Inflammatory macrophage treated with lipopolysaccharide for 4 hours (primary cell): ENCODE data around the gene IGFBP2.

ENCODE experiments used
- DNase-seq: peaks from one replicate; pipeline ENCODE4 v3.0.0-alpha.2; 2020

The IGFBP2 gene

DNA sequence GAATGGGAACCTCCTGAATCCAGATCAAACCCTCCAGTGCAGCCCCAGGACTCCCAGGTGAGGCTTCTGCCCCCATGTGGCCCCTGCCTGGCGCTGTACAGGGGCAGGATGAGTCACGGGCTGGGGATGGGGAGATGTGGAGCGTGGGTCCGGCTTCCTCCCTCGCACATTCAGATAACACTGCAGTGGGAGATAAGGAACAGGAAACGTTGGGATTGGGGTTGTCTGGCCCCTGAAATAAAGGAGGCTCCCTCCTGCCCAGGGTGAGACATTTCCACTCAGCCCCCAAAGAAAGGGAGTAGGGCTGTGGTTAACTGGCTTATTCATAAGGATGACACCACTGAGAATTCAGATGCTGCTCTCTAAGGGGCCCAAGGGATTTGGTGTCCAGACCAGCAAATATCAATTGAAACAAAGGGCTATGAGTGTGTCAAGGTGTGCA is 31.4 kb downstream of the IGFBP2 start:
- DNase-seq = no peak

DNA sequence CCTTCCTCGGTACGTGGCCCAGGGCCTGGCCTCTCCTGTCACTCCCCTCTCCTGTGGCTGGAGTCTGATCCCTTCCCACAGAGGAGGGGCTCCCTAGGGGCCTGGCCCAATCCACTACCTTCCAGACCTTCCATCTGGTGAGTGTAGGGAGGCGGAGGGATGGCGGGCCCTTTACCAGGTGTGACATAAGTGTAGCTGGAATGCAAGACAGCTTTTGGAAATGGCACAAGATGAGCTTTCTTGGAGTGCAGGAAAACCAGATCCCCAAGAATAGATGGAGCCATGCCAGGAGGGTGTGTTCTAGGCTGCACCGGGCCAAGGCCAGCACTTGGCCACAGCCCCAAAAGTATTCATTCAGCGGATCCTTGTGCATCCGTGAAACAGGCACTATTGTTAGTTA is 32.0 kb downstream of the IGFBP2 start:
- DNase-seq = no peak

DNA sequence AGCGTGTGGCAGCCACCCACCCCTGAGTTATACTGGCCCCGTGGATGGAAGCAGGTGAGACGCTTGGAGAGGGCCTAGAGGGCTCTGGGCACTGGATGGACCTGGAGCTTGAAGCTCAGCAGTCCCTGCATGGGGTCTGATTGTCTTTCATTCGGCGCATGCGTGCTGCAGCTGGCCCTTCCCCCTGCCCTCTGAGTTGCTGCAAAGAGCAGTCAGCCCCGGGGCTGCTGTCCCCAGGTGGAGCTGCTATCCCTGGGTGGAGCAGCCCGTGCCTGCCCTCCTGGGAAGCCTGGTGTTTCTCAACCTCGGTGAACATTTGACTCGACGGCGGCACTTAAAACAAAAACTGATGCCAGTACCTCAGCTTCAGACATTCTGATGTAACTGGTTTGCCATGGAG is 32.5 kb downstream of the IGFBP2 start:
- DNase-seq = no peak

DNA sequence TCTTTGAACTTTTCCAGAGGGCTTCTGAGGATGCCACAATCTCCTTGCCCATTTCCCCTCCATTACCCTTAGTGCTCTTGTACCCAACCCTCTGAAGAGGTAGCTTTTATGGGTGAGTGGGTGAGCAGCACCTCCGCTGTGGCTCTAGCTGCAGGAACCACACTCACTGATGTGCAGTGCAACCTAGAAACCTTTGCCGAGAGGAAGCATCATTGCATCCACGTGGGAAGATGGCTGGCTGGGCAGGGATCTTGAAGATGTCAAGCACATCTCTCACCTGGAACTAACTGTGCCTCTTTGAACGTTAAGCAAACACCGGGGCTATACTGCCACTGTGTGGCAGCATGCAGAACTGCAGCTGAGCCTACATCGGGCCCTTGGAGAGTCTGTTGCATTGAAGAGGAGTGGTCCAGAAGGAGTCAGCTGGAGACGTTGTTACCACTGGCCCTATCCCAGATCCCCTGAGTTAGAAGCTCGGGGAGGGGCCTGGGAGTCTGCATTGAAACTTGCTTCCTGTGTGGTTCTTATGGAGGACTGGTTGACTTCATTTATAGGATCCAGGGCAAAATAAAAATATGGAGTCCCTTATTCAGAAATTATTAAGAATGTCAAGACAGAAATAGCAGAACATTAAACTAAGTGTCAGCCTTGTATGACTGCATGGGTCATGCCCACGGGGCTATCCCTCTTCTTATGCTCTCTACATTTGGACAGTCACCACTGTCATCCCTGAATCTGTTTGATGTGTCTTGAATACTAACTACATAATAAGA is 33.4 kb downstream of the IGFBP2 start:
- peak; percentile 46 for DNase-seq

DNA sequence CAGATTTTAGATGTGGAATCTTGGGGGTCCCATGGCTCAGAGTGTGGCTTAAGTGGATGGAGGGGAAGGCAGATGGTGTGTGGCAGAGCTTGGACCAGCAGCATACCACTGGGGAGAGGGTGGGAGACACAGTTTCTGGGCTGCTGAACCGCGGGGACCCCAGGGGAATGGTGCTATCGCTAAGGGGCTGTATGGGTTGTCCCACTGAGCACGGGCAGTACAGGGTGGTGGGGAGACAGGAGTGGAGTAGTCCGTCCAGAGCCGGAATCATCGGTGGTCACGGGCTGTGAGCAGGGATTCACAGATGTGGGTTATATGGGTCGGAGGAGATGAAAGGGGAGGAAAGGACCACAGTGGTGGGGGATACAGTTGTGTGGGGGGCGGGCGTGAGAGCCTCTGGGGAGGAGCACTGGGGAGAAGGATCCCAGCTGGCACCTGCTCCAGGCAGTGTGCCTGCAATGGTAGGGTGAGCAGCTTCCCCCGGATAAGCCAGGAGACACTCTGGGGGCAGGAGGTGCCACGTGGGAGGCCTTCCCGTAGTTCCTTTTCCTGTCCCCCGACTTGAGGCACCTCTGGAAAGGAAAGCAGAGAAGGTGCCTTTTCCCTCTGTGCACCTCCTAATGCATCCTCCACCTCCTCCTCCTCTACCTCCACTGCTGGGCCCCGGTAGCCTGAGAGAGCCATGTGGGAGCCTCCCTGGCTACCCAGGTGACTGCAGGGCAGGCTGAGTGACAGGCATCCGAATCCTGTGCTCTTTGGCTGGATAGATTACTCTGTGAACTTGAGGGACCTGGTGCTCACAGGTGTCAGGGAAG is 37.3 kb downstream of the IGFBP2 start:
- DNase-seq = no peak

DNA sequence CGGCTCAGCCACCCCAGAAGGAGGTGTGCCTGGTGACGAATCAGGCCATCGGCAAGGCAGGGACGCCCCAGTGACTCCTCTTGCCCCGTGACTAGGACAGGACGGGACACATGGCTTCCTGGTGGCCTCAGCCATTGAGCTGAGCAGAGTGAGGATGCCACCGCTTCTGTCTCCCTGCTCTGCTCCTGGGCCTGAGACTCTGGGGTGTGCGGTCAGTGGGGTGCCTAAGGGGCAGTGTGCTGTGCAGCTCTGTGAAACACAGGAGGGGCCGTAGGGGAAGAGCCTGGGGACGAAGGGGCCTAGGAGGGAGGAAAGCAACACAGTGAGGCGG is 37.8 kb downstream of the IGFBP2 start:
- no peak for DNase-seq

DNA sequence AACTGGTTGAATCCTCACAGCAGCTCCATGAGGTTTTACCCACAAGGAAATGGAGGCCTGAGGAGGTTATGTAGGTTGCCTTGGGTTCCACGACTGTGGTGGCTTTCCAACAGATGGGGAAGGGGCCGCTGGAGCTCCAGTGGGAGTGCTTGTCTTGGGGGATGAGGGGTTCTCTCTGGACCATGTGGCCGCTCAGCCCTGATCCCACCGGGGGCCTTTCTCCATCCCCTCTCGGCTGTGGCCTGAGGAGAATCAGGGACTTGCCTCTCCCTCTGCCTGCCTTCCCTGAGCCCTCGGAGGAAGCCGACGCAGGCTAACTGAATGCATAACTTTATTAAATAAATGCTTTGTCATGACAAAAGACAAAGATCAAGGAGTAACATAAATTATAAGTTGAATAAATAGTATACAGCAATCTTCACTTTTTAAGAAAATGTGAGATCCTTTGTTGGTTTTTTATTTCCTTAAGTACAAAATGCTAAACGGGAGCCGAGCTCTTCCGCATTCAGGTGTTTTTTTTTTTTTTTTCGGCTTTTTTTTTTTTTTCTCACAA is 38.6 kb downstream of the IGFBP2 start:
- no peak for DNase-seq

DNA sequence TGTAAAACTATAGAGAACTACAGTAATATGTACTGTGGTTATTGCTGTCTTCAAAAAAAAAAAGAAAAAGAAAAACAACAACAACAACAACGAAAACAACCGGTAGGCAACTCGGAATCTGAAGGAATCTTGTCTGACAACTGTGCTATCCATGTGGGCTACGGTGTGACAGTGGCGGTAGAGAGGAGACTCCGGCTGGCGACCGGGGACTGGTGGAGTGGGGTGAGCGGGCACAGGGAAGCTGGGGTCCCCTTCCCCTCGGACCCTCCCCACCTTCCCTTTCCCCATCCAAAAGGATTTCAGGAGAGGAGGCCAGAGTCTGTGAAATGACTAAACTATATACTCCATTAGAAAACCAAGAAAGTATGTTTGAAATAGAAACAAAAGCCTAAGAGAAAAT is 39.2 kb downstream of the IGFBP2 start:
- DNase-seq = no peak

DNA sequence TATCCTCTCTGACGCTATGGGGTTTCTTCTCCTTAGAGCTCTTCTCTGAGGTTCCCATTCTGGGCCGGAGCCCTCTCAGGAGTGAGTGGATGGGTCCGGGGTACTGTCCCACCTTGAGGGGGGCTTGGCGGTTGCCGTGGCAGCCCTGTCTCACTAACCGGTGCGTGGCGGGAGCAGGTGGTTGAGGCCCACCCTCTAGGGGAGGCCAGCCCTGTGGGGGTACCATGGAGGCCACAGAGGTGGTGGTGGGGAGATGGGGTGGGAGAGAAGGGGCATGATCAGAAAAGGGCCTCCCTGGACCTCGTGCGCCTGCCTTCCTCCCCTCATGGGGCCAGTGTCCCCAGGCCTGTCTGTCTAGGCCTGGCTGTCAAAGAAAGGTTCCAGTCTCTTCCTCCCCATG is 39.8 kb downstream of the IGFBP2 start:
- no peak for DNase-seq

DNA sequence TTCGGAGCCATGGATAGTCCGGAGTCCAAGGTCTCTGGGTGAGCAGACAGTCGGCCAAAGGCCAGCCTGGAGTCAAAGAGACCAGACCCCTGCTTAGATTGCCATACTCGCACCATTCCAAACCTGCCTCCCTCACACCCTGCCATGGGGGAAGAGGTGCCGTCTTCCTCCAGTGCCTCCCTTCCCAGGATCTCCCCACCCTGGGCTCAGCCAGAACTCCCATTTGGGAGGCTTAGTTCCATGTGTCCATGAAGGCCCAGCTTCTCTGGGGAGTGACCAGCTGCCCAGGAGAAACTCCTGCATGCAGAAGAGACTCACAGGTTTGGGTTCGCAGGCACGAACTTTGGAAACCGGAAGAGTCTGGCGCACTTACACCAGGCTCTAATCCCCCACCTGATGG is 40.4 kb downstream of the IGFBP2 start:
- no peak for DNase-seq

DNA sequence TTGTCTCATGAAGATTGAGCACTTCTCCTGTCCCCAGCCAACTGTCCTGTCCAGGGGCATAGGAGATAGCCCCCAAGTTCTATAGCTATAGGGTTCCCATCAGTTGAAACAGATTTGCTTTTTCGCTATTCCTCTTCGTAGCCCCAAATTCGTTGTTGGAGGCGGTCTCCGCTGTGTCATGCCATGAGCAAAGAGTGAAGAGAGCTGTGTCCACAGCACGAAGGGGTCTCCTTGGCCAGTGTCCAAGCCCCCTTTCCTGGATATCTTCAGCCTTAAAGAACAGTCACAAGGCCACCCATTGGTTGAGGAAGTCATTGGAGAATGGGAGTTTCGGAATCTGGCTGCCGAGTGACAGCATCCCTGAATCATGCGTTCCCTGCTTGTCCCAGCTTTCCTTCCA is 41.2 kb downstream of the IGFBP2 start:
- no peak for DNase-seq

DNA sequence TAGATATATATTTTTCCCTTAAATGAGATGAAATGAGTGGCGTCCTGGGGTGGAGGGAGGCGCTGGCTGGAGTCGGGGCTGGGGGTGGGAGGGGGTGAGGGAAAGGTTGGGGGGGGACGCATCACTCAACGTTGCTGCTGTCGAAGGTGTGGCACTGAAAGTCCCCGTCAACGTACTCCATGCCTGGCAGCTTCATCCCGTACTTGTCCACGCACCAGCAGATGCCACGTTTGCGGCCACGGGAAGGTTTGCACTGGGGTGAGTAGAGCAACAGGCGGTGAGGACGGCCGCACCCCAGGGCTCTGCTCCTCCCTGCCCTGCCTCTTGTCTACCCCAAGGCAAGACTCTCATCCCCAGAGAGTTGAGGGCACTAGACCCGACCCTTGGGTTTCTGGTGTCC is 43.4 kb downstream of the IGFBP2 start:
- DNase-seq = no peak

DNA sequence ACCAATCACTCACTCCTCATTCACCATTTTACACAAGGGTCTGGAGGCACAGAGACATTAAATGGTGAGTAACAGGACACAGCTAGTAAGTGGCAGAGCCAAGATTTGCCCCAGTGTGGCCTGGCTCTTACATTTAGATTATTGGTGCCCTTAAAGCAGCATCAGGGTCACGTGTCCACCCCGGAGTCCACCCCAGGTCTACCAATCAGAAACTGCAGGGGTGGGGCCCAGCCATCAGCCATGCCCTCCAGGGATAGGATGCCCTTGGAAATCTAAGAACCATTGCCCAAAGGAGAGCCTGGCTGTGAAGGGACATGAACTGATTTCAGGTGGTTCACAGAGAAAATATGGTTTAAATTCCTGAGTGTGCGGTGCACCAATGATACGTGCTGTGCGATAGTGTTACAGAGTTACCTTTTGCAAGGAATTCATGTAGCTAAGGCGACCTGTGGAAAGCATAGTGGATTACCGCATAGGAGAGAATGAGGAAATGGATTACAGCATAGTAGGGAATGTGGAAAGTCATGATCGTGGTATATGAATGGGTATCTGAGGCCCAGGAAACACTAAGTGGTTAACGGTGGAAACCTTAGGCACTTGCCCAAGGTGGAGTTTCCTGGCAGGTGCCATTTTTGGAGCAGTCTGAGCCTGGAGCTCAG is 44.3 kb downstream of the IGFBP2 start:
- DNase-seq = no peak

DNA sequence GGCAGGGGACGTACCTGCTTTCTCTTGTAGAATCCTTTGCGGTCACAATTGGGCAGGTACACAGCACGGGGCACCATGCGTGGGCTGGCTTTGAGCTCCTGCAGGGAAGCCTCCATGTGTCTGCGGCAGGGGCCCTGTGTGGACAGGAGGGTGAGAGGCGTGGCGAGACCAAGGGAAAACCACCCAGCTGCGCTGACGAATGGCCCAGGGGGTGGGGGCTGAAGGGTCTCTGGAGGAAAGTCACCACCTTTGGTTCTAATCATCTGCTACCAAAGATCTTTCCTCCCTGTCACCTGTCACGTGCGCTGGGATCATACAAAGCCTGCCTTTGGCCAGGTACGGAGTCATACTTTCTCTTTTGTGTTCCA is 44.9 kb downstream of the IGFBP2 start:
- DNase-seq = no peak

DNA sequence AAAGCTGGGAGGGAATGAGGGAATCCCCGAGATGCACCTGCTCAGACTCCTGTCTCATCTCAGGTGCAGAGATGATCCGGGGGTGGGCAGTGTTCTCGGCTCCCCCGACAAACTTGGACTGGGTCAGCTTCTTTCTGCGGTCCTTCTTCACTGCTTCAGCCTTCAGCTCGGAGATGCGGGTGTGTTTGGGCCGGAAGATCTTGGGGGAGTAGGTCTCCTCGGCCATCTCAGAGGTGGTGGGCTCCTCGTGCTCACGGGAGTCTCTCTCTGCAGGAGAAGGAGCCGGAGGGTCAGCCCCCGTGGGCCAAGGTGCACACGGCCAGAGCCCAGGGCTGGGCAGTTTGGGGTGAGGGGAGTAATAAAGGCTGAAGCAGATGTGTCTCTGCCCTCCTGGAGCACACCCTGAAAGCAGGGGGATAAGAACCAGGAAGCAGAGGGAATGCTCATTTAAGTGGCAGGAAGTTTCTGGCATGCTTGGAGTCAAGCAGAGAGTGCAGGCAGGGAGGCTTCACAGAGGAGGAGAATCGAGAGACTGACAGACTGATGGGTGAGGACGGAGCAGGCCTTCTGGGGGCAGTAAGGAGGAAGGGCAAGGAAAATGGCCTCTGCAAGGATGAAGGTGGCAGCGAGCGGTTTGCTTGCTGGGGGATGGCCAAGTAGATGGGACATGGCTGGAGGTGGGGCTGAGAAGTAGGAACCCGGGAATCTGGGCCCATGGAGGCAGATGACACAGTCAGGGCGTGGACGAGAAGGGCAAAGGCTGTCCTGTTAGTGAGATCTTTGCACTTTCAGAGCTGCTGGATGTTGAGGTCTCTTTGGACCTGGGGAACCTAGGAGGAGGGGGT is 45.8 kb downstream of the IGFBP2 start:
- no peak for DNase-seq

DNA sequence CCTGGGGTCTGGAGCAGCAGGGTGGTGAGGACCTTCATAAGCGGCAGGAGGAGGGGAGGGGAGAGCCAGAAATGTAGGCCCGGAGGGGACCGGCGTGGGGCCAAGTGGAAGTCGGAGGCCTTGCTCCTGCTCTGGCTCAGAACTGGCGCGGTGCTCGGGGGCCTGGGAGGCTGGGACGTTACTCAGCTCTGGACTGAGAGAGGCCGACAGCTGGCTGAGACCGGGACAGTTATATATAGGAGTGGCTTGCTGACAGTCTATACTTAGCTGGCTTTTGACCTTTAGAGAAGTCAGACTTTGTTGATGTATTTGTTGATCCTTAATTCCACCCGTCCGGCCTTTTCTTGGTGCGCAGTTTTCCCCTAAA is 46.4 kb downstream of the IGFBP2 start:
- no peak for DNase-seq

DNA sequence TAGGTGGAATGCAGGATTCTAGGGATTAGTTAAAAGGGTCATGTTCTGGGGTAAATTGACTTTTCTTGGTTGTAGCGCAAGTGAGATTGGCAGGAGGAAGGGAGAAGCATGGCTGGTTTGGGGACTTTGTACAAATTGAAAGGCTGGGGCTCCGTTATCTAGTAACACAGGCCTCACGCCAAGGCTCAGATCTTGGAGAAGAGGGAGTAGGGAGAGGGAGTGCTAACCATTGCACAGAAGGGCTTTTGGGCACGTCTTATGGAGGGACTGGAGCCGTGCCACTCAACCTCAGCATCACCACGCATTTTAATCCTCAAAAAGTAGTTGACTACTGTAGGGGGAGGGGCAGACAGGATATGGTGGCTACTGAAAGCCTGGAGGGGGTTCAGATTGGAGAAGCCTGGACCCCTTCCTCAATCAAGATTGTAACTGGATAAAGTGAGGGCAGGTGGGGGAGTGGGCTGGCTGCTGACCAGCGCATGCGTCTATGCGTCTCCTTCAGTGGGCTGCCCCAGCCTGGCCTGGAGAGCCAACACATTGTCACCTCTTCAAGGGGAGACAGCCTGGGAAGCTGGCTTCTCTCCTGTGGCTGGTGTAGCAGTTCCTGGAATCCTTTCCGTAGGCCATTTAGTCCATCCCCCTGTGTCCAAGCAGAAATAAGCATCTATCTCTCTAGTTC is 47.9 kb downstream of the IGFBP2 start:
- no peak for DNase-seq

DNA sequence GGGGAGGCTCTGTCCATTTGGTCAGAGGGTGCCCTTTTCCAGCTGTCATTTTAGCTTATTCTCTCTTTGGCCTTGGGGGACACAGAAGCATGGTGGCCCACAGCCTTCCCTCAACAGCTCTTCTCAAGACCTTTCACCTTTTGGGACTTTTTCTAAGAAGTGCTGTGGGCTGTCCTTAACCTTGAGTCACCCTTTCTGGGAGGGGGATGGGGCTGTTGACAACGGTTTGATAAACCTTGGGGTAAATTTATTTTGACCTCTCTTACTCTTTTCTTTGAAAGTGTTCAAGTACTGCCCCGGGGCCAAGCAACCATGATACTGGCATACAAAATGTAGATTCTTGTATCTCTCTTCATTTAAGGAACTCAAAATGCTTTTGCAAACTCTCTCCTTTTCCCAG is 48.5 kb downstream of the IGFBP2 start:
- DNase-seq = no peak

DNA sequence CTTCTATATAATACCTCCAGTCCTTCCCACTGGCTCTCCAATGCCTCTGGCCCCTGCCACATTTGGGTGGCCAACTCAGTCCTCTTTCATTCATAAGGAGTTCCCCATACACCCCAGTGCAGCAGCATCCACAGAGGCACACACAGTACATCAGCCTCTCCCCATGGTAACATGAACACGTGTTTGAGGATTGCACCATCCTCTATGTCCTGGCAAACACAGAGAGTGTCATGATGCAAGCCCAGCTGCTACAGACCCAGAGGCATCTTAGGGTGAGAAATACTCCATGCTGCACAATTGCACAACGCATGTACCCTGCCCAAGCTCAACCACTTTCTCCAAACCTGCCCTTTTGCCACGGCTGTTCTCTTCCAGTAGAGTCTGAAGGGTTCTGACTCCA is 50.6 kb downstream of the IGFBP2 start:
- peak; percentile 84 for DNase-seq

DNA sequence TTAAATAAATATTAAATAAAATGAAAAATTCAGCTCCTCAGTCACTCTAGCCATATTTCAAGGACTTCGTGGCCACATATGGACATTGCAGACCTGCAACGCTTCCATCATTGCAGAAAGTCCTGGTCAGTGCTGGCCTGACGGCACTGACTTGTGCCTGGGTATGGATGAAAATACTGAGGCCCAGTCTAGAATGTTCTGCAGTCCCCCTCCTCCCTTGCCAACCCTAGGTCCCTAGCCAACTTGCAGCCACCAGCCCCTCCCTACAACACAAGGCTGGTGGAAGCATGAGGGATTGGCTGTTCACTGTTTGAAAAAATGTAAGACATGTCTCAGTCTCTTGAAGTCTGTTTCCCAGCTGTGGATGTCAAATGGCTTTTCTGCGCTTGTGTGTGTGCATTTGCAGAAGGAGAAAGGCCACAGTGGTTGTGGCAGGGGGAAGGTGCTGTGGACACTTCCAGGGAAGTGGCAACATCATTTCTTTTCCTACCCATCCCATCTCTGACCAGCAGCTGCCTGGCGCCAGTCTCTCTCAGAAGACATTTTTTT is 52.2 kb downstream of the IGFBP2 start:
- no peak for DNase-seq

DNA sequence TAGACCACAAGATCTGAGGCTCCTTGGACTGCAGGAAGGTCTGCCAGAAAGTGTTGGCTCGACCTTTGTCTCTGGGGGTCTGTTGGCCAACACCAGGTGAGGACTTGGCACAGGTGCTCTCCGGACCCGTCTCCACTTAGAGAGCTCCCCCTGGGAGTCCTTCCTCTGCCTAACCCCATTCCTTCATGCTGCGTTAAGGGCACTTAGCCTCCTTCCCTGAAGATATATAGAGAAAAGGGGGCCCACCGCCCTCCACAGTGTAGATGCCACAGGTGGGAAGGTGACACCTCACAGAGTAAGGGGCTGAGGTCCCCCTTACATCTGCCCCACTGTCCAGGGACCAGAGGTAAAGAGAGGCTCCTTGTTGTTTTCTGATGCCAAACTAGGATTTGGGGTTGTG is 53.9 kb downstream of the IGFBP2 start:
- DNase-seq = no peak

DNA sequence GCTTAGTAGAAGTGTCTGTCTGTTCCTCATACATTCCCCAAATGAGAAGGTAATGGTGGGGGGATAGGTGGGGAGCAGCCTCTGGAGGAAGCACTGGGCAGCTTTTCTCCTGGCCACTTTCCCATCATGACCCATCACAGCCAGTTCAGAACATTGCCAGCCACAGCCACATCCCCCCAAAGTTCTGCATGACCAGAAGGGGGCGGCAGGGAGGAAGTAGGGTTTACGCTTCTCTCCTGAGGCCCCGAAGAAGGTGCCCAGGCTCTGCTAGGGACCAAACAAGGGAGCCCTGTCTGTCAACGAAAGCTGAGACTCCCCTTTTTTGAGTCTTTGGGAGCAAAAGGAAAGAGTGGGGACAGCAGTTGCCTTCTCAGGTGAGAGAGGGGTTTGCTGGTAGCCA is 54.4 kb downstream of the IGFBP2 start:
- no peak for DNase-seq
